ENCODE results near the gene PLD6.

GRCh38 chr17:17235212-17236174 lies 29.4 kb upstream of the PLD6 start:
- no peak for TF ChIP-seq TAF1 (IDR thresholded peaks at IDR 0.05; ENCODE audit: low read depth, low read length)
- no peak for TF ChIP-seq POLR2A (IDR thresholded peaks at IDR 0.05; ENCODE audit: low read depth, low read length)
- no peak for TF ChIP-seq POLR2AphosphoS5 (IDR thresholded peaks at IDR 0.05; ENCODE audit: low read depth, low read length)
- TF ChIP-seq POU2F2 (IDR thresholded peaks at IDR 0.05; ENCODE audit: low read depth, low read length) = no peak
